Naive thymus-derived CD4-positive, alpha-beta T cell (primary cell): ENCODE data around the gene SHQ1. TPM values are rescaled to one million over a fixed set of nuclear protein-coding genes. Genes with fewer than 3 reads are reported as not detected.
A peak's percentile ranks its signal among the peaks of the same experiment; 100 is the strongest.
"Not testable (repeated sequence)": the region's sequence is repeated elsewhere in the genome, so short reads cannot be mapped to it uniquely, and the experiment has no call there.

Experiments used
- ATAC-seq: fragments of 150-1000 bp; cut with Tn5 transposase; 2 replicates; pipeline ENCODE4 v1.10.0; 2021; ENCODE audit warnings: mild to moderate bottlenecking, moderate library complexity
- CTCF ChIA-PET: fragments of 350-600 bp; sonication (Branson Sonifier 250); formaldehyde crosslinking; loops from one replicate; lab custom pipeline; 2021; ENCODE audit warnings: antibody characterized with exemption; lab: Charles Lee
- POLR2A ChIA-PET: fragments of 350-600 bp; sonication (Branson Sonifier 250); formaldehyde crosslinking; loops from one replicate; lab custom pipeline; 2021; ENCODE audit warnings: antibody characterized with exemption, inconsistent platforms; lab: Charles Lee
- DNase-seq, 9 donors: peaks; one replicate each; pipeline versions ENCODE4 v3.0.0 to v3.0.0-alpha.2; 2020 to 2022; ENCODE audit warnings: mixed read lengths in 1 of 9
- H3K27ac ChIP-seq: one replicate; pipeline ENCODE4 v1.7.0; 2013; ENCODE audit warnings: mild to moderate bottlenecking, low read depth, low read length, moderate library complexity
- H3K27me3 ChIP-seq, 2 donors: one replicate each; pipeline ENCODE4 v1.7.0; 2013; ENCODE audit warnings: low read length in 2 of 2, mild to moderate bottlenecking in 2 of 2, moderate library complexity in 2 of 2; ENCODE audit not compliant: control insufficient read depth in 2 of 2, insufficient read depth in 2 of 2
- H3K36me3 ChIP-seq, 3 experiments: 1 replicate in 2 of 3; 2 replicates in 1 of 3; pipeline ENCODE4 v1.7.0; 2013; ENCODE audit warnings: low read length in 3 of 3, mild to moderate bottlenecking in 3 of 3, moderate library complexity in 1 of 3; ENCODE audit not compliant: insufficient read depth in 3 of 3, control insufficient read depth in 2 of 3
- H3K4me1 ChIP-seq, 2 donors: one replicate each; pipeline ENCODE4 v1.7.0; 2013; ENCODE audit warnings: low read length in 2 of 2, mild to moderate bottlenecking in 2 of 2, moderate library complexity in 1 of 2; ENCODE audit not compliant: control insufficient read depth in 2 of 2, insufficient read depth in 2 of 2
- H3K4me3 ChIP-seq: 2 replicates; pipeline ENCODE4 v1.7.0; 2013; ENCODE audit warnings: mild to moderate bottlenecking, low read length
- H3K9me3 ChIP-seq, 3 experiments: 1 replicate in 2 of 3; 2 replicates in 1 of 3; pipeline ENCODE4 v1.7.0; 2013; ENCODE audit warnings: low read length in 3 of 3; ENCODE audit not compliant: control insufficient read depth in 2 of 3
- H3K27ac Mint-ChIP-seq, 9 donors: one replicate each; pipeline ENCODE4 v1.8.0; 2020 to 2022; ENCODE audit warnings: mixed read lengths in 9 of 9, mild to moderate bottlenecking in 8 of 9, moderate library complexity in 5 of 9, inconsistent platforms in 2 of 9
- H3K27me3 Mint-ChIP-seq, 5 donors: one replicate each; pipeline ENCODE4 v1.8.0; 2021 to 2022; ENCODE audit warnings: mixed read lengths in 5 of 5, mild to moderate bottlenecking in 1 of 5
- H3K36me3 Mint-ChIP-seq, 5 donors: one replicate each; pipeline ENCODE4 v1.8.0; 2020 to 2022; ENCODE audit warnings: mixed read lengths in 5 of 5, mild to moderate bottlenecking in 3 of 5, inconsistent platforms in 1 of 5
- H3K4me1 Mint-ChIP-seq, 7 donors: one replicate each; pipeline ENCODE4 v1.8.0; 2020 to 2022; ENCODE audit warnings: mixed read lengths in 7 of 7, mild to moderate bottlenecking in 3 of 7, inconsistent platforms in 1 of 7
- H3K4me3 Mint-ChIP-seq, 10 donors: one replicate each; pipeline ENCODE4 v1.8.0; 2020 to 2022; ENCODE audit warnings: mild to moderate bottlenecking in 10 of 10, mixed read lengths in 10 of 10, moderate library complexity in 6 of 10, inconsistent platforms in 2 of 10
- H3K9me3 Mint-ChIP-seq, 11 donors: one replicate each; pipeline ENCODE4 v1.8.0; 2020 to 2022; ENCODE audit warnings: mixed read lengths in 11 of 11, mild to moderate bottlenecking in 4 of 11, inconsistent platforms in 1 of 11, moderate library complexity in 1 of 11
- intact Hi-C, 2 donors: fragments of 100-400 bp; cut with micrococcal nuclease; formaldehyde crosslinking; loops; one replicate each; pipeline ENCODE4 v1.15.1; 2023
- polyA plus RNA-seq, 2 donors: library from polyadenylated mRNA; unstranded; fragments of 300-500 nt; fragmentation: Illumina TruSeq; gene quantifications; one replicate each; pipeline ENCODE4 v1.2.3, GENCODE V29; 2021
- total RNA-seq, 6 experiments: library from RNA in 5 of 6; stranded (reverse) in 5 of 6; gene quantifications; 1 replicate in 5 of 6; 2 replicates in 1 of 6; pipeline ENCODE4 v1.2.3 and lab custom pipeline; 2021 to 2026

The SHQ1 gene
- total and polyA plus RNA-seq, 7 experiments from 2014 or later: 14.1 to 34.3 (median 24.5) TPM

DNA sequence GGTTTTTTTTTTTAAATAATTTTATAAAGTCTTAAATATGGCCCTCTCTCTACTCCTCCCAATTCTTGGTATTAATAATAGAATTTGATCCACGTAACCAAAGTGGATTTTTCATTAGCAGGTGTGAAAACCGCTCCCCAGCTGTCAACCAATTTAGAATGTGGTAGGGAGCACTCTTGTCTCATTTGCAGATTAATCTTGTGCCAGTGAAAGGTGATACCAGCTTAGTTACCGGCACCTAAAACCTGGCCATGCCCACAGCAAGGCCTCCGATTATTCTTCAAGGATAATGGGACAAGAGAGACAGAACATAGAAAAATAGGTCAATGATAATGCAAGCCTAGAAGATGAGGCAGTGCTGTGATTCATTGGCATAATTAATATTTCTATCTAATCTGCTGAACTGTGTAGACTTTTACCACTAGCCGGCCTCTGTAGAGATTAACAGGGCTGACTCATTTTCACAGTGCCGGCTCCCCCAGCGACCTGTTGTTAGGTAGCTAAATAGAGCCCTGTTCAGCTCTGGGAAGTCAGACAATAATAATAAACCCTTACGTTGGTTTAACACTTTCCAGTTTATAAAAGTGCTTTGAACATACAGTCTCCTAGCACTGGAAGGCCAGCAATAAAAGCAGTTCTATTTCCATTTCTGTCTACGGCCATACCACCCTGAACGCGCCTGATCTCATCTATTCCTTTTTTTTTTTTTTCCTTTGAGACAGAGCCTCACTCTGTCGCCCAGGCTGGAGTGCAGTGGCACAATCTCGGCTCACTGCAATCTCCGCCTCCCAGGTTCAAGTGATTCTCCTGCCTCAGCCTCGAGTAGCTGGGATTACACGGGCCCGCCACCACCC, 102.9 kb downstream of the SHQ1 start:
- POLR2A ChIA-PET: interaction anchor here (1.6 to 10.4 kb wide), 3 partner anchors 8 to 16 kb away, joined by 4 to 226 read pairs (median 12); no protein-coding TSS in a partner anchor
- DNase-seq: no peak
- Mint-ChIP-seq H3K36me3 (peaks cover 3 to 25% (median 18%) of the 10 kb centered on the region in 5 donors), H3K9me3 (peaks cover 0 to 4% (median 0%) of the 10 kb centered on the region in 11 donors), H3K4me1 (peaks cover 10 to 57% (median 48%) of the 10 kb centered on the region in 7 donors), H3K27ac (peak overlapping the region in 1 of 9 donors; percentile 68), H3K27me3 (no peaks in the 10 kb centered on the region), H3K4me3 (no peak overlapping the region)
- no peak for ATAC-seq
- H3K27me3 ChIP-seq: no peaks in the 10 kb centered on the region
- intact Hi-C loops: no loop called here
- peaks cover 0 to 31% of the 10 kb centered on the region in 2 donors for H3K4me1 ChIP-seq
- no peaks in the 10 kb centered on the region for H3K36me3 ChIP-seq
- H3K4me3 ChIP-seq: no peak overlapping the region
- CTCF ChIA-PET: interaction anchor here (0.9 to 1.4 kb wide), 2 partner anchors 75 to 79 kb away, joined by 3 to 4 read pairs; no protein-coding TSS in a partner anchor
- H3K27ac ChIP-seq: no peak overlapping the region
- H3K9me3 ChIP-seq: no peaks in the 10 kb centered on the region

- Mint-ChIP-seq H3K9me3 (peaks cover 0 to 4% (median 0%) of the 10 kb centered on the region in 11 donors), H3K36me3 (peaks cover 3 to 19% (median 10%) of the 10 kb centered on the region in 5 donors), H3K27me3 (peaks cover 0 to 3% (median 0%) of the 10 kb centered on the region in 5 donors), H3K4me1 (peaks cover 15 to 57% (median 48%) of the 10 kb centered on the region in 7 donors), H3K27ac (peak overlapping the region in 1 of 9 donors; percentile 5), H3K4me3 (no peak overlapping the region)
- Histone ChIP-seq H3K36me3 (no peaks in the 10 kb centered on the region), H3K9me3 (no peaks in the 10 kb centered on the region), H3K4me3 (no peak overlapping the region), H3K27me3 (no peaks in the 10 kb centered on the region), H3K27ac (no peak overlapping the region), H3K4me1 (peaks cover under 1 to 30% of the 10 kb centered on the region in 2 donors)
- DNase-seq: no peak
- ChIA-PET POLR2A (interaction anchor here (0.6 to 10.4 kb wide), 3 partner anchors 9 to 67 kb away, joined by 3 to 226 read pairs (median 12); no protein-coding TSS in a partner anchor), CTCF (interaction anchor here (0.9 to 1.4 kb wide), 2 partner anchors 11 to 78 kb away, joined by 3 to 4 read pairs; no protein-coding TSS in a partner anchor)
- ATAC-seq: no peak
- intact Hi-C loops: no loop called here
These were observed 103.9 kb downstream of the SHQ1 start for GRCh38 chr3:72744330-72744729.

DNA sequence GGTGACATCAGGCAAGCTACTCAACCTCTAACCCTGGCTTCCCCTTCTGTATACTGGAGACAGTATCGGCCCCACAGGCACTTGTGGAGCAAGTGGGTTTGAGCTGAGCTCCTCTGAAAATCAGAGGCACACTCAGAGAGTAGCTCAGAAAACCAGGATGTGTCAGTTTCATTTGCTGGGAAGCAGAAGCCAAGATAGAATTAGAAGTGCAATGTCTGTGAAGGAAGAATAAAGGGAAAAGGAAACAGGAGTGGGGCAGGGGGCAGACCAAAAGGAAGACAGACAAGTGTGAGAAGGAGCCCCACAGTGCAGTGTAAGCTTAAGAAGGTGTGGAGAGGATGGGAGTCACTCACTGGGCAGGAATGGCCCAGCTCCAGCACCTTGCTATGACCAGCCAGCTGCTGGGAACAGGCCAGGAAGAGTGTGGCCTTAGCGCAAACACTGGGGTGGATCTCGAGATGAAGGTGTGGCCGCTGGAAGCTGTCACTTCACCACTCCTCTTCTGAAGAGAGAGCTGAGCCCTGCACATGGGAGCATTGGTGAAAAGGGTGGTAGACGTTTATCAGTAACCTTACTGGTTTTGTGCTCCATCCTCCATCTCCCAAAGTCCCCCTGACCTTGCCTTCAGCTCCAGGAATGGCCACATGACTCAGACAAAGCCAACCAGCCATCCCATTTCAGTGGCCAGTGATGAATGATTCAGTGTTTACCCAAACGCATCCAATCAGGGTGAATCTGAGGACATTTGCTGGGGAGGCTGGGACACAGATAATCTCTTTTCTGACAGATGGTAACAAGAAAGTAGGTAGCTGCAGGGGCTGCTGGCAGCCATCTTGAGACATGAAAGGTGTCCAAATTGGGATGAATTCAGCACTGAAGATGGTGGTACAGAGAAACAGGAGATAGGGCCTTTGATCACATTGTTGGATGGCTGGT, 108.4 kb downstream of the SHQ1 start:
- Mint-ChIP-seq H3K9me3 (peaks cover 0 to 5% (median 3%) of the 10 kb centered on the region in 11 donors), H3K36me3 (peaks cover 0 to 12% (median 4%) of the 10 kb centered on the region in 5 donors), H3K4me1 (peaks cover 15 to 39% (median 32%) of the 10 kb centered on the region in 7 donors), H3K27me3 (peaks cover 0 to 3% (median 0%) of the 10 kb centered on the region in 5 donors), H3K4me3 (peak overlapping the region; percentile 81 to 96 (median 94)), H3K27ac (peak overlapping the region; percentile 89 to 99 (median 97))
- Histone ChIP-seq H3K4me1 (peaks cover 4 to 21% of the 10 kb centered on the region in 2 donors), H3K27ac (peak overlapping the region; percentile 81), H3K27me3 (no peaks in the 10 kb centered on the region), H3K36me3 (no peaks in the 10 kb centered on the region), H3K4me3 (peak overlapping the region; percentile 80), H3K9me3 (peaks cover 0 to 3% (median 0%) of the 10 kb centered on the region in 3 experiments)
- DNase-seq: no peak
- intact Hi-C loops: loop anchor here in 1 of 2 donors (1.0 to 5.0 kb wide), 4 partner anchors 9 to 292 kb away; partner anchors contain the start of gene RYBP
- no peak for ATAC-seq
- ChIA-PET POLR2A (interaction anchor here (0.7 to 10.4 kb wide), 19 partner anchors 14 to 1301 kb away, joined by 3 to 226 read pairs (median 6); no protein-coding TSS in a partner anchor), CTCF (interaction anchor here (0.5 to 3.9 kb wide), 12 partner anchors 9 to 111 kb away, joined by 3 to 31 read pairs (median 6); no protein-coding TSS in a partner anchor)

DNA sequence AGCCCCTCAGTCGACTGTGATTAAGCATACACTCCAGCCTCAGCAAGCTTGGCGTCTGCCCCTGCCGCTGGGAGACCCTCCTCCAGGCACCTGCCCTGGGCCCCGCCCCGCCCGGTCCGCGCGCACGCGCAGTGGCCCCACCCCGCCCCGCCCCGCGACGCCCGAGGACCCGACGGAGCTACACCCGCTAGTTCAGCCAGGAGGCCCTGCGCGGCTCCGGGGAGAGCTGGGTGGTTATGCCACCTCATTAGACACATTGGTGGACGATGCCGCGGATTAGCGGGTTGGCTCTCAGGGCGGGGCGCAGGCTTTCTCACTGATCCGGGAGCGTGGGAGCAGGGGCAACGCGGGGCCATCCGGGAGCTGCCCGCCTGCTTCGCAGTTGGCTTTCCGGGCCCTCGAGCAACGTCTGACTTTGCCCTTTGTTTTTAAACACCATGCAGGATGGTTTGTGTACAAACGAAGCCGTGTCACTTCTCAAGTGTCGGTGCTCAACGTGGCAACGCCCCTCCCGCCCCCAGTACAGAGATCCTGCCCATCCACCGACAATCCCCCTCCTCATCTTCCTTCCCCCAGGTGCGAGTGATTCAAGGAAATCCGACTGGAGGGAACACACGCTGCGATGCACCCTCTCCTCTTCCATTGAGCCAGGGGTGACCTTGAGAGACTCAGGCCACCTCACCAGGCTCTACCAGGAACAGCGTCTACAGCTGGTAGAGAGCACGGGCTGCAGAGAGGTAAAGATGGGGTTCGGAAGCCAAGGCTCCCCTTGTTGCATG, 109.3 kb downstream of the SHQ1 start:
- POLR2A ChIA-PET: interaction anchor here (0.7 to 10.4 kb wide), 22 partner anchors 13 to 1300 kb away, joined by 3 to 226 read pairs (median 5); partner anchors contain the start of gene SHQ1

GRCh38 chr3:72735072-72735471, 113.2 kb downstream of the SHQ1 start:
- H3K27me3 ChIP-seq, H3K36me3 ChIP-seq, ATAC-seq, H3K4me3 Mint-ChIP-seq, H3K27ac Mint-ChIP-seq, H3K27me3 Mint-ChIP-seq, H3K4me3 ChIP-seq, H3K36me3 Mint-ChIP-seq, H3K27ac ChIP-seq, CTCF ChIA-PET, DNase-seq: not testable (repeated sequence)
- Mint-ChIP-seq H3K4me1 (peaks cover 12 to 25% (median 15%) of the 10 kb centered on the region in 7 donors), H3K9me3 (peaks cover 0 to 22% (median 6%) of the 10 kb centered on the region in 11 donors)
- intact Hi-C loops: loop anchor here in 1 of 2 donors (5.0 kb wide), 2 partner anchors 68 to 288 kb away; partner anchors contain the start of gene RYBP
- POLR2A ChIA-PET: interaction anchor here (0.9 kb wide), 1 partner anchor 20 kb away, joined by 4 read pairs; no protein-coding TSS in a partner anchor
- Histone ChIP-seq H3K4me1 (peaks cover 4 to 19% of the 10 kb centered on the region in 2 donors), H3K9me3 (peaks cover 0 to 14% (median 0%) of the 10 kb centered on the region in 3 experiments)

More for the DNA sequence above, 109.3 kb downstream of the SHQ1 start:
- Mint-ChIP-seq H3K9me3 (peaks cover 0 to 10% (median 4%) of the 10 kb centered on the region in 11 donors), H3K4me1 (peaks cover 15 to 35% (median 32%) of the 10 kb centered on the region in 7 donors), H3K36me3 (peaks cover 0 to 12% (median 4%) of the 10 kb centered on the region in 5 donors), H3K27ac (peak overlapping the region; percentile 89 to 99 (median 97)), H3K27me3 (peaks cover 0 to 3% (median 0%) of the 10 kb centered on the region in 5 donors), H3K4me3 (peak overlapping the region; percentile 81 to 96 (median 94))
- CTCF ChIA-PET: interaction anchor here (0.5 to 3.9 kb wide), 17 partner anchors 9 to 112 kb away, joined by 3 to 31 read pairs (median 4); no protein-coding TSS in a partner anchor
- ATAC-seq (peak; percentile 93), DNase-seq (peak; percentile 68 to 84 (median 76))
- intact Hi-C loops: loop anchor here (1.0 to 5.0 kb wide), 5 partner anchors 9 to 292 kb away; partner anchors contain the start of gene RYBP (in 1 of the 2)
- Histone ChIP-seq H3K27me3 (no peaks in the 10 kb centered on the region), H3K4me3 (peak overlapping the region; percentile 80), H3K9me3 (peaks cover 0 to 8% (median 0%) of the 10 kb centered on the region in 3 experiments), H3K36me3 (no peaks in the 10 kb centered on the region), H3K4me1 (peaks cover 4 to 21% of the 10 kb centered on the region in 2 donors), H3K27ac (peak overlapping the region; percentile 81)
